Hepatocyte (in vitro differentiated cells): ENCODE results near the gene CFAP141.

ENCODE experiments used
- CTCF ChIP-seq: fragments of 200-600 bp; sonication (generic); IDR thresholded peaks from 2 replicates; pipeline ENCODE4 v1.5.1; 2016; ENCODE audit warnings: antibody characterized with exemption, mild to moderate bottlenecking; ENCODE audit not compliant: poor library complexity
- EZH2 ChIP-seq: fragments of 200-600 bp; sonication (generic); IDR thresholded peaks from 2 replicates; pipeline ENCODE4 v1.6.1; 2016; ENCODE audit warnings: antibody characterized with exemption, mild to moderate bottlenecking, borderline replicate concordance

- TF ChIP-seq CTCF (no peak), EZH2 (no peak)
These were observed 34.2 kb upstream of the CFAP141 start for GRCh38 chr1:154240294-154240833.
